RKO (cell line): Measurements from ENCODE around the gene TCEA2.
"Not testable (repeated sequence)": the region's sequence is repeated elsewhere in the genome, so short reads cannot be mapped to it uniquely, and the experiment has no call there.

Source experiments
- DNase-seq: peaks from one replicate; pipeline ENCODE4 v3.0.0-alpha.2; 2016; ENCODE audit warnings: low spot score

The TCEA2 gene

GRCh38 chr20:64108731-64109681 is 46.0 kb downstream of the TCEA2 start:
- DNase-seq, result no peak

- no peak for DNase-seq
Measured at GRCh38 chr20:64109831-64110391, 46.9 kb downstream of the TCEA2 start.

GRCh38 chr20:64110411-64111068 is 47.5 kb downstream of the TCEA2 start:
- DNase-seq, result no peak

GRCh38 chr20:64111841-64112641 is 49.0 kb downstream of the TCEA2 start:
- DNase-seq, result no peak

GRCh38 chr20:64112691-64113443 is 49.9 kb downstream of the TCEA2 start:
- DNase-seq, result no peak

GRCh38 chr20:64113444-64113775 is 50.4 kb downstream of the TCEA2 start:
- no peak for DNase-seq

GRCh38 chr20:64113796-64114355 is 50.9 kb downstream of the TCEA2 start:
- DNase-seq, result no peak

- no peak for DNase-seq
Measured at GRCh38 chr20:64114356-64114971, 51.5 kb downstream of the TCEA2 start.

GRCh38 chr20:64115171-64115911 is 52.3 kb downstream of the TCEA2 start:
- no peak for DNase-seq

GRCh38 chr20:64116016-64116415 is 53.0 kb downstream of the TCEA2 start:
- DNase-seq, result no peak

GRCh38 chr20:64116541-64117431 is 53.8 kb downstream of the TCEA2 start:
- no peak for DNase-seq

- not testable (repeated sequence) for DNase-seq
Measured at GRCh38 chr20:64117432-64117777, 54.4 kb downstream of the TCEA2 start.

GRCh38 chr20:64119301-64119680 is 56.3 kb downstream of the TCEA2 start:
- no peak for DNase-seq

GRCh38 chr20:64119681-64120341 is 56.8 kb downstream of the TCEA2 start:
- no peak for DNase-seq

GRCh38 chr20:64121586-64121985 is 58.6 kb downstream of the TCEA2 start:
- no peak for DNase-seq
